ENCODE results near the gene NAA30.

Gene NAA30

DNA sequence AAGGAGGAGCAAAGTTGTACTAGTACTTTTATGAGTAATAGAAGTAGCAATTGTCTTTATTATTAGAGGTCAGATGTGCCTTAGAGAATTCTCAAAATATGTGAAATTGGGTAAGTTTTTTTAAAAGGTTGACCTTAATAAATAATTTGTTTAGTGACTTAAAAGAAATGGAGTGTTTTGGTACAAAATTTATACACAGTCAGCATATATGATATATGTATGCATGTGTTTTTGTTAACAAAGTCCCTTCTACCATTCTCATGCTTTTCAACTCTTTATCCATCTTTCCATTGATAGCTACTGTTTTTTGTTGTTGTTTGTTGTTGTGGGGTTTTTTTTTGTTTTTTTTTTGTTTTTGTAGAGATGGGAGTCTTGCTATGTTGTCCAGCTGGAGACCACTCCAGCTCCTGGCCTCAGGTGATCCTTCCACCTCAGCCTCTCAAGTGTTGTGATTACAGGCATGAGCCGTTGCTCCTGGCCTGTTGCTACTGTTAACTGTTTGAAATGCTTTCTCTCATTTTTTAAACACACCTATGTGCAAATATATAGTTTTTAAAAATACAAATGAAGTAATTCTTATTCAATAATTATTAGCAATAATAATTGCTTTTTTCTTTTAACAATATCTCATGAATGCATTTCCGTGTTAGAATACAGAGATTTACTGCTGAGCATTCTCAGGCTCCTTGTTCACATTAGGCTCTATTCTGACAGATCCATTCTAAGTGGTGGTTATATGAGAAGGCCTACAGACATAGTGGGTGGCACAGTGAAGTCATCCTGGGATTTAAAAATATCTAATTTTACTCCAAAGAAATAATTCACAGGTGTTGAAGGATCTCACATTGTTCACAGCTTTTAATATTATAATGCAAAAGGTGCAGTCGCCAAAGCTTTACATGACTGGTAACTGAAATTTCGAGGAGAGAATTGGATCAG, 10.4 kb downstream of the NAA30 start:
- DNase-seq = no peak

- DNase-seq = no peak
Measured at GRCh38 chr14:57401501-57401900, 11.1 kb downstream of the NAA30 start.

GRCh38 chr14:57402173-57402852, 11.9 kb downstream of the NAA30 start:
- DNase-seq = no peak

GRCh38 chr14:57403521-57403864, 13.1 kb downstream of the NAA30 start:
- no peak for DNase-seq

DNA sequence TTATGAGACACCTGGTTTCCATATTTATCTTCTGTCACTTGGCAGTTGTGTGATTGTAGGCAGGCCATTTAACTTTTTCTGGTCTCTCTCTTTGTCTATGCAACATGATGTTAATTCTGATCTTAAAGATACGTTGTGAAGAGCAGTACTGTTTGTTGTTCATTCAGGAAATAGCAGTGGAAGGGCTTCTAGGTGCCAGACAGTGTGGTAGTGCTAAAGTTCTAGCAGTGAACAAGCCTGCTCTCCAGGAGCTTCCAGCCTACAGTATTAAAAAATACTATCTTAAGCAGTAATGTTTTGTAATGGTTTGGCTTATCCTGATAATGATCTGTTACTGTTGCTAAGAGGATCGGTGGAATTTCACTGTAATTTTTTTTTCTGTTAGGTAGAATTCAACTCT, 15.2 kb downstream of the NAA30 start:
- no peak for DNase-seq

DNA sequence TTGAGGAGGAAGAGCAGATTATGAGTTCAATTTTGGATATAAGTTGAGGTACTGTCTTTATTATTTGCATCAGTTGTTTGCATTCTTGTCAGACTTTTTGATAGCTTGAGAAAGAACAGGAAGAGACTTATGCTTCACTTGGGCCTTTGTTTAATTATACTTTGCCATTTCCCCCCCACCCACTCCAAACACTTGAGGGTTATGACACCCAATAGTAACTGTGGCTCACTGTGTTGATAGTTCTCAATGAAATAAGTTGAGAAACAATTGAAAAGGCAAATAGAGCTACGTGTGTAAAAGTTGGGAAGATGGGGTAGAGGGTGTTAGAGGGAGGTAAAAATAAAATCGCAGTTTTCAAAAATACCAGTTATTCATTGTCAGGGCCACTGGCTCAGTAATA, 17.7 kb downstream of the NAA30 start:
- no peak for DNase-seq

- no peak for DNase-seq
Measured at GRCh38 chr14:57408634-57409033, 18.2 kb downstream of the NAA30 start.

DNA sequence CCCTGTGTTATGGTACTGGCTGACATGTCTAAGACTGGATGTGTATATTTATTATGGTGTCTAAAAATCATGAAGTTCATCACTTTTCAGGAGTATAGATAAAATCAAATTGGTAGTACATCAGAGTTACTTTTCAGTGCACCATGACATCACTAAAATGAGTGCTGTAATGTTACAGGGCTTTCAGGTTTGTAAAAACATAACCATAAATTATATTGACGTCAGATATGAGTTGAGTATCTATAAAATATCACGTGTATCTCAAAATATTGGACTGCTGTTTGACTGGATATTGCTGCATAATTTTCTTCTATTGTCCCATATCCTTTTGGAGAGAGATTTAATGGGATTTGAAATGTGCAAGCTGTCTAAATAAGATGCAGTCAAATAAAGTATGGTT, 22.0 kb downstream of the NAA30 start:
- no peak for DNase-seq

GRCh38 chr14:57413849-57414248, 23.5 kb downstream of the NAA30 start:
- no peak for DNase-seq

DNA sequence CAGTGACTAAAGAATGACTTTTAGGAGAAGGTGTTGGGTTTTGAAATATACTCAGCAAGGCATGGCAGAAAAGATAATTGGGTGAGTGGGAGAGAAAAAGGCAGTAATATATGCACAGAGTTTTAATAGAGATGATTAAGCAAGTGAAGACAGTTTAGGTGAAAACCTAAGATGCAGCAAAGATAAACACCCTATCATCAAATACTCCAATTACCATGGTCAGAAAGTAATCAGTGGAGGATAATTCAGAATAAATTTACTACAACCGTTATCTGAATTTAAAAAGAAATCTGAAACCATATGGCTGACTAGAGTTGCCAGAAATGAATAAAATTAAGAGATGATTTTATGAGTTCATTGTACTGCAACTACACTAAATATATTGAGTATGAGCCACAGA, 26.8 kb downstream of the NAA30 start:
- no peak for DNase-seq

DNA sequence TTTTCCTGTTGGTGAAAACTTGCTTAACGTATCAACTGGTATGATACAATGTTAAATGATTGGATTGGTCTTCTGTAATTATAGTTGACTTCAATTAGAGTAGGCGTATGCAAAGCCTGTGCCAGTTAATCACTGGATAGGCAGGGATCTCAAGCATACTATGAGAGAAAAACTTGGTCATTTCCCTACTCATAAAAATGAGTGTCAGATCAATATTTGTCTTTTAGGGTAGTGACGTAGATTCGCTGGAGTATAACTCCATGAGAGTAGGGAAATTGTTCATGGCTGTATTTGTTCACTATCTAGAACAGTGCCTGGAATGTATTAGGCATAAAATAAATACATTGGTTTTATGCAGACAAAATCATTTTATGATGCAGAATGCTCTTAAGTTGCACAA, 28.6 kb downstream of the NAA30 start:
- no peak for DNase-seq

DNA sequence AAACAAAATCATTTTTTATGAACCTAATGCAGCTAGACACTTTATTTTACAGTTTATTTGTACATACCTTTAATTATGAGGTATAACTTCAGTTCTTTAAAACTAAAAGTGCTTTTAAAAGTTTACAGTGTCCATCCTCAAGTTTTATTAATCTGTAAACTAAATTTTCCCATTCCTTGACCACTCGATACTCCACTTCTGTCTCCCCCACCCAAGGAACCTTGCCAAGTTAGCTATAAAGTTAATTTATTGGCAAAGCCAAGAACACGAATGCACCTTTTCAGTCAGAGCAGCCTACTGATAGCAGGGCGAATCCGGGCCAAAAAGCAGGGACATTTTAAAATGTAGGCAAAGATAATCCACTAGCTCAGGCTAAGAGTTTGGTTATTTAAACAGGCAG, 29.6 kb downstream of the NAA30 start:
- DNase-seq = no peak

GRCh38 chr14:57420986-57421385, 30.6 kb downstream of the NAA30 start:
- DNase-seq = no peak

- DNase-seq = no peak
Measured at GRCh38 chr14:57435923-57436322, 45.5 kb downstream of the NAA30 start.

DNA sequence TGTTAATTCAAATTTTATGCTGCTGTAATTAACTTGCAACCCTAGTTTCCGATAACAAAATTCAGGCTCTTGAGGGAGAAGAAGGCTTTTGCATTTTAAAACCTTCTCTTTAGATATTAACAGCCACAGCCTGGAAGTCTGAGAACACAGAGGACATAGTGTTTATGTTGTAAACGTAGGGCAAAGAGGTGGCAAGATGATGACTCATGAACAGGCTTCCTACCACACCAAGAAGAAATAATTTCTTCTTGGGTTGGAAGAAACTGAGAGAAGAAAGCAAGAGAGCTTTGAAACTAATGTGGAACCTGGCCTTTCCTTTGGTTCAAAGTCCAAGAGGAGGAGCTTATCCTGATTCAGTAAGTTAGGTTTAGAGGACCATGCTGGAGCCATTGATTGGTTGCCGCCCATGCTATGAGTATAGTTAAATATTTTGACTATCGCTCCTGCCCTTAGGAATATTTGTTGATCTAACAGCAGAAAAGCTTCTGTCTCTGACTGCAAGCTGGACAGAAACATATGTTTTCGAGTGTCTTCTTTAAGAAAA, 71.5 kb downstream of the NAA30 start:
- DNase-seq = no peak

- no peak for DNase-seq
Measured at GRCh38 chr14:57462551-57462950, 72.2 kb downstream of the NAA30 start.

GRCh38 chr14:57464008-57464730, 73.8 kb downstream of the NAA30 start:
- DNase-seq = no peak

All from NCI-H146 (cell line).